Bronchial epithelial cell (primary cell): Measurements from ENCODE around the gene YWHAG. TPM values are rescaled to one million over a fixed set of nuclear protein-coding genes. Genes with fewer than 3 reads are reported as not detected.
A peak's percentile ranks its signal among the peaks of the same experiment; 100 is the strongest.
"Not testable (repeated sequence)": the region's sequence is repeated elsewhere in the genome, so short reads cannot be mapped to it uniquely, and the experiment has no call there.

Source experiments
- DNase-seq: peaks from one replicate; pipeline ENCODE4 v3.0.0-alpha.2; 2010; ENCODE audit warnings: low read depth
- FAIRE-seq: peaks from 2 replicates; lab custom pipeline; 2011; peaks lifted over from hg19 to GRCh38; lab: Jason Lieb, UNC
- H3K27me3 ChIP-seq: 2 replicates; pipeline ENCODE4 v1.5.1; 2011; ENCODE audit warnings: low read length; ENCODE audit not compliant: control insufficient read depth, insufficient read depth
- H3K36me3 ChIP-seq: 2 replicates; pipeline ENCODE4 v1.5.1; 2011; ENCODE audit warnings: low read length; ENCODE audit not compliant: control insufficient read depth, insufficient read depth
- H3K4me3 ChIP-seq: 2 replicates; pipeline ENCODE4 v1.5.1; 2011; ENCODE audit warnings: mild to moderate bottlenecking, low read depth, low read length, control low read depth
- total RNA-seq: library from RNA; depleted of rRNA; stranded (reverse); fragments of >200 nt; gene quantifications from 2 replicates; pipeline ENCODE4 v1.2.1, GENCODE V29; 2014
- TF ChIP-seq, protein P1 (sequence below): IDR thresholded peaks from 2 replicates; pipeline ENCODE4 v1.5.1; 2011; ENCODE audit warnings: mild to moderate bottlenecking, moderate library complexity, low read length, control low read depth, inconsistent platforms; ENCODE audit not compliant: insufficient read depth, severe bottlenecking

YWHAG gene
- total RNA-seq, 1 donor from 2014 or later = 112 TPM

GRCh38 chr7:76314042-76314721 is 44.6 kb downstream of the YWHAG start:
- FAIRE-seq (no peak), DNase-seq (peak; percentile 77)
- TF ChIP-seq, protein P1, sequence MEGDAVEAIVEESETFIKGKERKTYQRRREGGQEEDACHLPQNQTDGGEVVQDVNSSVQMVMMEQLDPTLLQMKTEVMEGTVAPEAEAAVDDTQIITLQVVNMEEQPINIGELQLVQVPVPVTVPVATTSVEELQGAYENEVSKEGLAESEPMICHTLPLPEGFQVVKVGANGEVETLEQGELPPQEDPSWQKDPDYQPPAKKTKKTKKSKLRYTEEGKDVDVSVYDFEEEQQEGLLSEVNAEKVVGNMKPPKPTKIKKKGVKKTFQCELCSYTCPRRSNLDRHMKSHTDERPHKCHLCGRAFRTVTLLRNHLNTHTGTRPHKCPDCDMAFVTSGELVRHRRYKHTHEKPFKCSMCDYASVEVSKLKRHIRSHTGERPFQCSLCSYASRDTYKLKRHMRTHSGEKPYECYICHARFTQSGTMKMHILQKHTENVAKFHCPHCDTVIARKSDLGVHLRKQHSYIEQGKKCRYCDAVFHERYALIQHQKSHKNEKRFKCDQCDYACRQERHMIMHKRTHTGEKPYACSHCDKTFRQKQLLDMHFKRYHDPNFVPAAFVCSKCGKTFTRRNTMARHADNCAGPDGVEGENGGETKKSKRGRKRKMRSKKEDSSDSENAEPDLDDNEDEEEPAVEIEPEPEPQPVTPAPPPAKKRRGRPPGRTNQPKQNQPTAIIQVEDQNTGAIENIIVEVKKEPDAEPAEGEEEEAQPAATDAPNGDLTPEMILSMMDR = peak; percentile 100
- Histone ChIP-seq H3K36me3 (no peaks in the 10 kb centered on the region), H3K27me3 (no peaks in the 10 kb centered on the region), H3K4me3 (no peak overlapping the region)

- not testable (repeated sequence) for DNase-seq, H3K27me3 ChIP-seq, FAIRE-seq, H3K4me3 ChIP-seq, H3K36me3 ChIP-seq
These were observed 47.0 kb downstream of the YWHAG start for GRCh38 chr7:76311838-76312237.

GRCh38 chr7:76310102-76310957 is 48.5 kb downstream of the YWHAG start:
- no peak overlapping the region for H3K4me3 ChIP-seq
- DNase-seq = no peak
- no peaks in the 10 kb centered on the region for H3K27me3 ChIP-seq
- TF ChIP-seq, protein P1 = no peak
- H3K36me3 ChIP-seq = no peaks in the 10 kb centered on the region
- no peak for FAIRE-seq

GRCh38 chr7:76309341-76310101 is 49.3 kb downstream of the YWHAG start:
- FAIRE-seq, H3K36me3 ChIP-seq, H3K27me3 ChIP-seq, H3K4me3 ChIP-seq, DNase-seq: not testable (repeated sequence)

DNA sequence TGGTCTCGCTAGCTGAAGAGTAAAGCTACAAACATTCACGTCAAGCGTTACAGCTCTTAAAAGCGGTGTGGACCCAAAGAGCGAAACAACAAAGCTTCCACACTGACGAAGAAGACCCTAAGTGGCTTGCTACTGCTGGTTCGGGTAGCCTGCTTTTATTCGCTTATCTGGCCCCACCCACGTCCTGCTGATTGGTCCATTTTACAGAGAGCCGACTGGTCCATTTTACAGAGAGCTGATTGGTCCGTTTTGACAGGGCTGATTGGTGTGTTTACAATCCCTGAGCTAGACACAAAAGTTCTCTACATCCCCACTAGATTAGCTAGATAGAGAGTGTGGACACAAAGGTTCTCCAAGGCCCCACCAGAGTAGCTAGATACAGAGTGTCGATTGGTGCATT is 49.9 kb downstream of the YWHAG start:
- DNase-seq, H3K4me3 ChIP-seq, H3K27me3 ChIP-seq, H3K36me3 ChIP-seq: not testable (repeated sequence)
- FAIRE-seq = peak; percentile 83

DNA sequence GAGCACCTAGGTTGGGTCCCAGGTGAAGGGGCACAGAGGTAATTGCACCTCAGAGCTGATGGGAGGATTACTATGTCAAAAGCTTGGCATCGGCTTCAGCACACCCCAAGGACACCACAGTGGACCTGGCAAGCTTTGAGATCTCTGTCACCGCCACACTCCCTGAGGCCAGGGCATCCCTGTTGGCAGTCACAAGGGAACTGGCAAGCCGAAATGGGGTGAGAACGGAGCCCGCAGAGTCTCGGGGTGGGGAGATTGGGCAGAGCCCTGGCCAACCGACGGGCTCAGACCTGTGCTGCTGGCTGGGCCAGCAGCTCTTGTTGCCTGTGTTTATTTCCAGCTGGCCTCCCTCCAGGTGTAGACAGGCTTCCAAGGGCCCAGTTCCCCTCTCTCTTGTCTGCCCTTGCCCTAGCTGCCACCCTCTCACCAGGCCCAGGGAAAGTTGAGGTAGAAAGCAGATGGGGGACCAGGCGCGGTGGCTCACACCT is 53.9 kb downstream of the YWHAG start:
- TF ChIP-seq, protein P1 = no peak
- peak overlapping the region; percentile 95 for H3K4me3 ChIP-seq
- peaks cover 8% of the 10 kb centered on the region for H3K36me3 ChIP-seq
- DNase-seq (peak; percentile 84), FAIRE-seq (peak; percentile 23)
- no peaks in the 10 kb centered on the region for H3K27me3 ChIP-seq
